ENCODE data around the gene FAM171A1.
"Not testable (repeated sequence)": the region's sequence is repeated elsewhere in the genome, so short reads cannot be mapped to it uniquely, and the experiment has no call there.

FAM171A1 gene

GRCh38 chr10:15280974-15281373 lies 90.1 kb downstream of the FAM171A1 start:
- H3K4me1 Mint-ChIP-seq (ENCODE audit: low read depth) = no peaks in the 10 kb centered on the region
- no peak for DNase-seq
- no peaks in the 10 kb centered on the region for H3K36me3 Mint-ChIP-seq (ENCODE audit: low read depth)
- H3K4me3 Mint-ChIP-seq = no peak overlapping the region
- H3K27ac Mint-ChIP-seq = no peak overlapping the region
- H3K9me3 Mint-ChIP-seq = no peaks in the 10 kb centered on the region
- H3K27me3 Mint-ChIP-seq = no peaks in the 10 kb centered on the region

GRCh38 chr10:15280462-15280861 lies 90.6 kb downstream of the FAM171A1 start:
- Mint-ChIP-seq H3K27me3 (no peaks in the 10 kb centered on the region), H3K4me1 (ENCODE audit: low read depth) (no peaks in the 10 kb centered on the region), H3K9me3 (no peaks in the 10 kb centered on the region), H3K27ac (no peak overlapping the region), H3K4me3 (no peak overlapping the region), H3K36me3 (ENCODE audit: low read depth) (no peaks in the 10 kb centered on the region)
- DNase-seq = no peak

GRCh38 chr10:15279236-15279635 lies 91.9 kb downstream of the FAM171A1 start:
- no peak overlapping the region for H3K4me3 Mint-ChIP-seq
- no peak overlapping the region for H3K27ac Mint-ChIP-seq
- H3K36me3 Mint-ChIP-seq (ENCODE audit: low read depth) = no peaks in the 10 kb centered on the region
- H3K9me3 Mint-ChIP-seq = no peaks in the 10 kb centered on the region
- H3K4me1 Mint-ChIP-seq (ENCODE audit: low read depth) = no peaks in the 10 kb centered on the region
- H3K27me3 Mint-ChIP-seq = no peaks in the 10 kb centered on the region
- no peak for DNase-seq

- H3K4me3 Mint-ChIP-seq = no peak overlapping the region
- no peaks in the 10 kb centered on the region for H3K36me3 Mint-ChIP-seq (ENCODE audit: low read depth)
- H3K4me1 Mint-ChIP-seq (ENCODE audit: low read depth) = no peaks in the 10 kb centered on the region
- no peaks in the 10 kb centered on the region for H3K27me3 Mint-ChIP-seq
- DNase-seq = no peak
- H3K9me3 Mint-ChIP-seq = no peaks in the 10 kb centered on the region
- H3K27ac Mint-ChIP-seq = no peak overlapping the region
Observed at GRCh38 chr10:15278786-15279185, 92.3 kb downstream of the FAM171A1 start.

- not testable (repeated sequence) for H3K36me3 Mint-ChIP-seq (ENCODE audit: low read depth); H3K27me3 Mint-ChIP-seq; H3K4me3 Mint-ChIP-seq; DNase-seq; H3K27ac Mint-ChIP-seq; H3K9me3 Mint-ChIP-seq; H3K4me1 Mint-ChIP-seq (ENCODE audit: low read depth)
Observed at GRCh38 chr10:15276039-15276438, 95.0 kb downstream of the FAM171A1 start.

GRCh38 chr10:15269838-15270237 lies 101.3 kb downstream of the FAM171A1 start:
- H3K27me3 Mint-ChIP-seq; H3K36me3 Mint-ChIP-seq (ENCODE audit: low read depth); H3K4me3 Mint-ChIP-seq; H3K9me3 Mint-ChIP-seq; DNase-seq; H3K4me1 Mint-ChIP-seq (ENCODE audit: low read depth); H3K27ac Mint-ChIP-seq: not testable (repeated sequence)

- no peak overlapping the region for H3K4me3 Mint-ChIP-seq
- no peak overlapping the region for H3K27ac Mint-ChIP-seq
- H3K36me3 Mint-ChIP-seq (ENCODE audit: low read depth) = no peaks in the 10 kb centered on the region
- H3K27me3 Mint-ChIP-seq = no peaks in the 10 kb centered on the region
- no peaks in the 10 kb centered on the region for H3K4me1 Mint-ChIP-seq (ENCODE audit: low read depth)
- DNase-seq = no peak
- peaks cover 2% of the 10 kb centered on the region for H3K9me3 Mint-ChIP-seq
Observed at GRCh38 chr10:15267496-15267895, 103.6 kb downstream of the FAM171A1 start.

- Mint-ChIP-seq H3K4me1 (ENCODE audit: low read depth) (no peaks in the 10 kb centered on the region), H3K27ac (no peak overlapping the region), H3K9me3 (peaks cover 2% of the 10 kb centered on the region), H3K27me3 (no peaks in the 10 kb centered on the region), H3K36me3 (ENCODE audit: low read depth) (no peaks in the 10 kb centered on the region), H3K4me3 (no peak overlapping the region)
- no peak for DNase-seq
Observed at GRCh38 chr10:15266117-15266516, 105.0 kb downstream of the FAM171A1 start.

- Mint-ChIP-seq H3K9me3 (peaks cover 2% of the 10 kb centered on the region), H3K4me3 (no peak overlapping the region), H3K27ac (no peak overlapping the region), H3K36me3 (ENCODE audit: low read depth) (no peaks in the 10 kb centered on the region), H3K27me3 (no peaks in the 10 kb centered on the region), H3K4me1 (ENCODE audit: low read depth) (no peaks in the 10 kb centered on the region)
- no peak for DNase-seq
Observed at GRCh38 chr10:15265558-15265957, 105.5 kb downstream of the FAM171A1 start.

- no peak overlapping the region for H3K27ac Mint-ChIP-seq
- H3K4me1 Mint-ChIP-seq (ENCODE audit: low read depth) = no peaks in the 10 kb centered on the region
- no peaks in the 10 kb centered on the region for H3K27me3 Mint-ChIP-seq
- no peak overlapping the region for H3K4me3 Mint-ChIP-seq
- H3K36me3 Mint-ChIP-seq (ENCODE audit: low read depth) = no peaks in the 10 kb centered on the region
- no peak for DNase-seq
- H3K9me3 Mint-ChIP-seq = peaks cover 2% of the 10 kb centered on the region
Observed at GRCh38 chr10:15265056-15265455, 106.0 kb downstream of the FAM171A1 start.

GRCh38 chr10:15263657-15264323 lies 107.3 kb downstream of the FAM171A1 start:
- Mint-ChIP-seq H3K27me3 (no peaks in the 10 kb centered on the region), H3K36me3 (ENCODE audit: low read depth) (no peaks in the 10 kb centered on the region), H3K9me3 (no peaks in the 10 kb centered on the region), H3K4me1 (ENCODE audit: low read depth) (no peaks in the 10 kb centered on the region), H3K4me3 (no peak overlapping the region), H3K27ac (no peak overlapping the region)
- DNase-seq = no peak

- no peak overlapping the region for H3K27ac Mint-ChIP-seq
- H3K36me3 Mint-ChIP-seq (ENCODE audit: low read depth) = no peaks in the 10 kb centered on the region
- no peaks in the 10 kb centered on the region for H3K4me1 Mint-ChIP-seq (ENCODE audit: low read depth)
- H3K4me3 Mint-ChIP-seq = no peak overlapping the region
- no peak for DNase-seq
- no peaks in the 10 kb centered on the region for H3K9me3 Mint-ChIP-seq
- H3K27me3 Mint-ChIP-seq = no peaks in the 10 kb centered on the region
Observed at GRCh38 chr10:15262036-15262713, 108.9 kb downstream of the FAM171A1 start.

- H3K27ac Mint-ChIP-seq = no peak overlapping the region
- DNase-seq = no peak
- no peaks in the 10 kb centered on the region for H3K36me3 Mint-ChIP-seq (ENCODE audit: low read depth)
- no peak overlapping the region for H3K4me3 Mint-ChIP-seq
- peaks cover 10% of the 10 kb centered on the region for H3K4me1 Mint-ChIP-seq (ENCODE audit: low read depth)
- no peaks in the 10 kb centered on the region for H3K27me3 Mint-ChIP-seq
- H3K9me3 Mint-ChIP-seq = no peaks in the 10 kb centered on the region
Observed at GRCh38 chr10:15259136-15259535, 112.0 kb downstream of the FAM171A1 start.

GRCh38 chr10:15258255-15258654 lies 112.8 kb downstream of the FAM171A1 start:
- Mint-ChIP-seq H3K27me3 (no peaks in the 10 kb centered on the region), H3K9me3 (no peaks in the 10 kb centered on the region), H3K27ac (no peak overlapping the region), H3K4me1 (ENCODE audit: low read depth) (peaks cover 17% of the 10 kb centered on the region), H3K36me3 (ENCODE audit: low read depth) (no peaks in the 10 kb centered on the region), H3K4me3 (no peak overlapping the region)
- DNase-seq = no peak

GRCh38 chr10:15255961-15256360 lies 115.1 kb downstream of the FAM171A1 start:
- Mint-ChIP-seq H3K9me3 (no peaks in the 10 kb centered on the region), H3K27me3 (no peaks in the 10 kb centered on the region), H3K4me1 (ENCODE audit: low read depth) (peaks cover 28% of the 10 kb centered on the region), H3K27ac (no peak overlapping the region), H3K4me3 (no peak overlapping the region), H3K36me3 (ENCODE audit: low read depth) (no peaks in the 10 kb centered on the region)
- no peak for DNase-seq

Measured in activated T-cell treated with anti-CD3 and anti-CD28 coated beads, Interleukin-2, amount 50 U/mL, for 24 hours (primary cell).